ENCODE measurements around the gene STRBP. TPM values are rescaled to one million over a fixed set of nuclear protein-coding genes. Genes with fewer than 3 reads are reported as not detected.

STRBP gene
- total and polyA plus RNA-seq, 9 of the 15 experiments (the other 6 are each of a cell fraction or from before 2014, with no cell fraction given) = 27.7 to 84.0 (median 70.2) TPM

GRCh38 chr9:123269281-123269680 lies 895 bp upstream of the STRBP start:
- H3K9me3 ChIP-seq (replicated peaks; ENCODE audit: control insufficient read depth, insufficient read depth, low read depth, low read length) = no peaks in the 10 kb centered on the region
- FAIRE-seq (no peak), ATAC-seq (no peak), DNase-seq (ENCODE audit: extremely low read depth in 1 of 4, low spot score in 3 of 4) (no peak)
- peaks cover 22 to 24% of the 10 kb centered on the region in 2 experiments; a peak in 4 of 5 replicates for H3K4me1 ChIP-seq (replicated peaks in 1 of 2; ENCODE audit: control insufficient read depth in 2 of 2, insufficient read depth in 2 of 2, low read length in 2 of 2)
- H2AFZ ChIP-seq (ENCODE audit: low read depth, low read length) = peak overlapping the region; percentile 95
- no TSS peak for BruUV-seq (replicated peaks)
- no peaks in the 10 kb centered on the region for H3K36me3 ChIP-seq (ENCODE audit: control insufficient read depth, insufficient read depth, low read length)
- 0 out of 2 replicates have a peak, but pooled peaks have one; percentile 12 for TF ChIP-seq CEBPG (CRISPR knock-in tag; IDR thresholded peaks at IDR 0.05)
- no peak for TF ChIP-seq CEBPG (tag; conservative IDR thresholded peaks at IDR 0.05 in 1 of 2, IDR thresholded peaks at IDR 0.05 in 1 of 2)
- TF ChIP-seq TCF7 (IDR thresholded peaks at IDR 0.05; ENCODE audit: borderline replicate concordance) = no peak
- peak overlapping the region; percentile 60; the same call in 2 of the 3 replicates for H3K27ac ChIP-seq (ENCODE audit: extremely low read depth, low read depth, low read length)
- no peaks in the 10 kb centered on the region for H3K27me3 ChIP-seq (ENCODE audit: control insufficient read depth in 2 of 2, insufficient read depth in 2 of 2, low read length in 2 of 2)
- H3K9ac ChIP-seq (ENCODE audit: insufficient read depth in 1 of 2, low read depth in 2 of 2, low read length in 2 of 2) = peak overlapping the region; percentile 57 to 93; a peak in 3 of 4 replicates
- peaks cover 42% of the 10 kb centered on the region for H3K79me2 ChIP-seq (ENCODE audit: control insufficient read depth, insufficient read depth, low read length)
- POLR2A ChIA-PET = interaction anchor here (0.7 to 1.8 kb wide), 8 partner anchors 8 to 80 kb away, joined by 3 to 9 read pairs (median 3); no protein-coding TSS in a partner anchor
- H3K4me3 ChIP-seq = peak overlapping the region; percentile 85
- in situ Hi-C loops (cut with MboI) (no loop called here), intact Hi-C loops (cut with micrococcal nuclease) (loop anchor here (2.0 kb wide), 1 partner anchor 74 kb away; no protein-coding TSS in a partner anchor)
- peaks cover 3% of the 10 kb centered on the region for H3K9me1 ChIP-seq (ENCODE audit: control insufficient read depth, insufficient read depth, low read length)
- CTCF ChIA-PET (ENCODE audit: low intra/inter-chr PET ratio) = no interaction called here
- H4K20me1 ChIP-seq (replicated peaks; ENCODE audit: control insufficient read depth, insufficient read depth, low read length) = peaks cover 7% of the 10 kb centered on the region; the same call in 1 of the 2 replicates
- 65% methylated on average over 7 of the region's 7 CpGs for WGBS (ENCODE audit: insufficient coverage, low coverage, missing lambda C conversion rate)
- peak overlapping the region; percentile 78 for H3K4me2 ChIP-seq (ENCODE audit: insufficient read depth, low read length)

GRCh38 chr9:123268199-123268464 lies 254 bp downstream of the STRBP start:
- Histone ChIP-seq H3K27ac (ENCODE audit: extremely low read depth, low read depth, low read length) (peak overlapping the region; percentile 79; the same call in 2 of the 3 replicates), H3K9ac (ENCODE audit: insufficient read depth in 1 of 2, low read depth in 2 of 2, low read length in 2 of 2) (peak overlapping the region; percentile 65 to 93; a peak in 3 of 4 replicates)
- intact Hi-C loops (cut with micrococcal nuclease) = loop anchor here (1.0 to 2.0 kb wide), 2 partner anchors 36 to 75 kb away; no protein-coding TSS in a partner anchor

More at GRCh38 chr9:123268199-123268464, 254 bp downstream of the STRBP start:
- ChIA-PET POLR2A (interaction anchor here (0.6 kb wide), 1 partner anchor 71 kb away, joined by 5 read pairs; no protein-coding TSS in a partner anchor), CTCF (ENCODE audit: low intra/inter-chr PET ratio) (no interaction called here)
- H3K9me3 ChIP-seq (replicated peaks; ENCODE audit: control insufficient read depth, insufficient read depth, low read depth, low read length) = no peaks in the 10 kb centered on the region
- TF ChIP-seq PREB (CRISPR knock-in tag; IDR thresholded peaks at IDR 0.05) (no peak), ZBTB1 (CRISPR knock-in tag; IDR thresholded peaks at IDR 0.05; ENCODE audit: borderline replicate concordance, low read depth) (peak; percentile 92; the same call in 1 of the 2 replicates), CBX3 (IDR thresholded peaks at IDR 0.05; ENCODE audit: borderline replicate concordance in 1 of 2, low read length in 2 of 2) (no peak), RBFOX2 (IDR thresholded peaks at IDR 0.05; ENCODE audit: low read depth, low read length) (peak; percentile 22; the same call in 1 of the 2 replicates), UBTF (IDR thresholded peaks at IDR 0.05; ENCODE audit: borderline replicate concordance in 1 of 2, low read depth in 2 of 2, low read length in 2 of 2) (peak; percentile 25 to 57; a peak in 2 of 4 replicates), ZNF561 (CRISPR knock-in tag; conservative IDR thresholded peaks at IDR 0.05) (no peak), SMAD4 (CRISPR knock-in tag; conservative IDR thresholded peaks at IDR 0.05) (peak; percentile 66; the same call in 1 of the 2 replicates), CHD1 (IDR thresholded peaks at IDR 0.05; ENCODE audit: low read length) (peak; percentile 82)
- H4K20me1 ChIP-seq (replicated peaks; ENCODE audit: control insufficient read depth, insufficient read depth, low read length) = peaks cover 7% of the 10 kb centered on the region; the same call in 1 of the 2 replicates
- no TSS peak for BruUV-seq (replicated peaks)
- H2AFZ ChIP-seq (ENCODE audit: low read depth, low read length) = 0 out of 2 replicates have a peak overlapping the region, but pooled peaks have one; percentile 16
- no peaks in the 10 kb centered on the region; the same call in 2 of the 3 replicates for H3K36me3 ChIP-seq (ENCODE audit: control insufficient read depth, insufficient read depth, low read length)
- peaks cover 52% of the 10 kb centered on the region for H3K79me2 ChIP-seq (ENCODE audit: control insufficient read depth, insufficient read depth, low read length)
- H3K27me3 ChIP-seq (ENCODE audit: control insufficient read depth in 2 of 2, insufficient read depth in 2 of 2, low read length in 2 of 2) = no peaks in the 10 kb centered on the region
- H3K4me1 ChIP-seq (replicated peaks in 1 of 2; ENCODE audit: control insufficient read depth in 2 of 2, insufficient read depth in 2 of 2, low read length in 2 of 2) = peaks cover 24% of the 10 kb centered on the region in 2 experiments; a peak in 4 of 5 replicates
- DNase-seq (ENCODE audit: extremely low read depth in 1 of 4, low spot score in 3 of 4) (peak in 1 of 4 experiments; percentile 39), ATAC-seq (peak; percentile 4), FAIRE-seq (no peak)
- H3K4me3 ChIP-seq = peak overlapping the region; percentile 85
- peak overlapping the region; percentile 75; the same call in 1 of the 2 replicates for H3K4me2 ChIP-seq (ENCODE audit: insufficient read depth, low read length)
- H3K9me1 ChIP-seq (ENCODE audit: control insufficient read depth, insufficient read depth, low read length) = peaks cover 3% of the 10 kb centered on the region
- in situ Hi-C loops (cut with MboI) = no loop called here
- WGBS (ENCODE audit: insufficient coverage, low coverage, missing lambda C conversion rate) = under 1% methylated on average over 16 of the region's 49 CpGs

All from K562 (cell line).